ENCODE results near the gene PPP6R2.
A peak's percentile ranks its signal among the peaks of the same experiment; 100 is the strongest.

PPP6R2 gene

DNA sequence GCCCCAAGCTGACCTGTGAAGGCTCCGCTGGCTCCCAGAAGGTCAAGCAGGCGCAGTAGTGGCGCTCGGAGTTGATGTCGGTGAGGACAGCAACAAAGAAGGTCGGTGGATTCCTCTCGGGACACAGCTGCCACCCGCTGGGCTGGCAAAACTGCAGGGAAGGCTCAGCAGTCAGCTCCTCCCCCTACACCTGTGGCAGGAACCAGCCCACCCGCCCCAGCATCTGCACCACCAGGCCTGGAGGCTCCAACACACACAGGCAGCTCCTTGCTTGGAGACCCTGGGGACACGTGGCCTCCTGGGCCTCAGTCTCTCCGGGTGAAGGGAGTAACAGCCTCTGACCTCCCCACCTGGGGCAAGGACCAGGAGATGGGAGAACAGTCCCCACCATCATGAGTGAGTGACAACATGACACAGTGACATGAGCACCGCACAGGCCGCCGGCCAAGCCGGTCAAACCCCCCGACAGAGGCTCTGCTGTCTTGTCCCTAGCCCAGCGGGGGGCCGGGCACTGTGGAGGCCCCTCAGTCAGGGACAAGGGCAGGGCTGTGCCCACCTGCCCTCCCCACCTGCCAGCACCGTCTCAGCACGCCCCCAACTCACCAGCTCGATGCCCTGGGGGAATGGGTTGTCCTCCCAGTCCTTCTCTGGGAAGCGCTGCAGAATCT lies 124.8 kb downstream of the PPP6R2 start:
- DNase-seq (ENCODE audit: low spot score) (no peak), FAIRE-seq (peak; percentile 62)

DNA sequence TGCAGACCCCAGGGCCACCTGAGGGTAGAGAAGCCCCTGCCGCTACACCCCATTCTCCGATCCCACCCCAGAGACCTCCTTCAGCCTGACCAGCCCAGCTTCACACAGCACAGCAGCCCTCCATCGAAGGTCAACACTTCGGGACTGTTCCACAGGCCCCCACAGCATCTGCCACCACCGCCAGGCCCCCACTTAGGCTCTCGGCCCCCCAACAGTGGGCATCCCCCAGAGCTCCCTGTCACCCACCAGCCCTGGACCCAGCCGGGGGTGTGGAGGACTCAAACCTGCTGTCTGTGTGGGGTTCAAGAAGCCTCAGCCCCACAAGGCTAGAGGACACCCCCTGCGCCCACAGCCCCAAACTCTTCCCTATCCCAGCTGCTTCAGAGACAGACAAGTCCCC lies 125.5 kb downstream of the PPP6R2 start:
- FAIRE-seq (no peak), DNase-seq (ENCODE audit: low spot score) (no peak)

DNA sequence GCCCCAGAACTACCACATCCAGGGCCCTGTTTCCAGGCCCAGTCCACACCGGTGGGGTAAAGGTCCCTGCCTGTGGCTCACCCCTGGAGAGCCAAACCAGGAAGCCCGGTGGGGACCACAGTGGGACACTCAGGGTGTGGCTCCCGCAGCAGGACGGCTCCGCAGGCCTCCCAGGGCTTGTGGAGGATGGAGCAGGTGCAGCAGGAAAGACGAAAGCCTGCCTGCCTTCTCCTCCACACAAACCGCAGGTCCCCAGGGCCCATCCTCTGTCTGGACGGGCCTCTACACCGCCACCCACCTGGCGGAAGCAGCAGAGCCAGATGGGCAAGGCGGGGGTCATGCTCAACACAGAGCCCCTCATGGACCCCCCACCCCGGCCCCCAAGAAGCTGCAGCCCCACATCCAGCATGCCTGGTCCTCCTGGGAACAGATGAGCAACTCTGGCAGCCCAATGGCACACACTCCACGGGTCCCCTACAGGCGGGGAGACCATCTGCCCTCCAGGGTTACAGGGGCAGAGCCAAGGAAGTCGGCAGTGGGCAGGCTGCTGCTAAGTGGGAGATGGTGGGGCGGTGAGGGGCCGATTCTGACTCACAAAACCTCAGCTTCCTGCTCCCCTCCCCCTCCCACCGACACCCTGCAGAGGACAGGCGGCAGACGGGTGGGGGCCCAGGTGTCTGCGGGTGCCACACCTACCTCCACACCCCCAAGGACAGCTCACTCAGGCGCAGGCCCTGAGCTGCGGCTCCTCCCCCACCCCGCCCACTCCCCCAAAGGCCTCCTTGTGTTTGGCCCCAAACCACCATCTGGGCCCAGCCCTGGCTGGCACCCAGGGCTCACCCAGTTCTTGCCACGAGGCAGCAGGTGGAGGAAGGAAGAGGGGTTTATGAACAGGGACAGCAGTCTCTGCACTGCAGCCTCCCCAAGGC lies 126.5 kb downstream of the PPP6R2 start:
- FAIRE-seq (peak; percentile 82), DNase-seq (ENCODE audit: low spot score) (peak; percentile 91)

DNA sequence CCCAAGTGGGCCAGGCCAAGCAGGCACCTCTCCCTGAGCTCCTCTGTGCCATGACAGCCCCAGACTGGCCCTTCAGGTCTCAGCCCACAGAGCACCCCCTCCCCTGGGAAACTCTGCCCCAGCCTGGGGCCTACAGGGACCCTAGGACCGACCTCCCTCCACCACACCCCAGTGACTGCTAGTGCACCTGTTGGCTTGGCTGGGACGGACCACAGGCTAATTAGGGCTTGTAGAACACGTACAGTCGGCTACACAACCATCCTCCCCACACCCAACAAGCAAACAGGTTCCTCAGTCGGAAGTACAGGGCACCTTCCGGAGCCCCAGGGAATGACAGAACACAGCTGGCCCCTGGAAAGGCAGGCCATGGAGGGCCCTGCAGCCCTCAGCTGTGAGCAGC lies 127.4 kb downstream of the PPP6R2 start:
- DNase-seq (ENCODE audit: low spot score) (no peak), FAIRE-seq (no peak)

DNA sequence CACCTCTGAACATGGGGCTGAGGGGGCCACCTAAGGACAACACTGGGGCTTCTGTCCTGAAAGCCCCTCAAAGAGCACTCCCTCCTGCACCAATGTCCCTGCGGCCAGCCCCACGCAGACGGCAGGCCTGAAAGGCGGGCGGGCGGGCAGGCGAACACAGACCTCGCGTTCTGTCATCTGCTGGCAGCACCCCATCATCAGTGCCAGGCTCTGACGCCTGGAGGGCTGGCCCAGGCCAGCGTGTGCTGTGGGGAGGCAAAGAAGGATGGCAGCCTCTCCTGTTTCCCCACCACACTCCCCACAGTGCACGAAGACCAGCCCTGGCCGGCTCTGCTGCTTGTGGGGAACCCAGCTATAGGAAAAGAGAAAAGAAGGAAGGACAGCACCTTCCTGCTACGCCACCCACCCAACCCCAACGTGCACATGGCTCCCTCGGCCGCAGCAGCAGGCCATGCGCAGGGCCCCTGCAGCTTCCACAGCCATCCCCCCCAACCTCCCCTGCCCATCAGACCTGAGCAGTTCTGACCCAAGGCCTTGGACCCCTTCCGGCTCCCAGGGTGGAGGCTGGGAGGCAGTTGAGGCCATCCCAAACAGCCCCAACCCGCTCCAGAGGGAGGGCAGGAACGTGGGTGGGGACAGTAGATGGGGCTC lies 128.2 kb downstream of the PPP6R2 start:
- FAIRE-seq, result no peak
- no peak for DNase-seq (ENCODE audit: low spot score)

DNA sequence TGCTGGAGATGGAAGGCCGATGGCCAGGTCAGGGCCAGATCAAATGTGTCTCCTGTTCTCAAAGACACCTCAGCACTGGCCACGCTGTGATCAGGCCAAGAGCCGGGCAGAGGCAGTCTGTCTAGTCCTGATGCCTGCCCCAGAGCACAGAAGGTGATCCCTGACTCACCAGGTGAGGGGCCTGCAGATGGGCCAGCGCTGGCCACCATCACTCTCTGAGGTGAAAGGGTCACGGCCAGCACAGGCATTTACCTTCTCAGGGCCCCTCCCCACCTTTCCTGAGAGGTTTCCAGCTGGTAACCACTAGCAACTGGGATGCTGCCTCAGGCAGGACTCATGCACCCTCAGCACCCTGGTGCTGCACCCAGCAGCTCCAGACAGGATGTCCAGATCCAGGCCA lies 128.8 kb downstream of the PPP6R2 start:
- FAIRE-seq (no peak), DNase-seq (ENCODE audit: low spot score) (no peak)

DNA sequence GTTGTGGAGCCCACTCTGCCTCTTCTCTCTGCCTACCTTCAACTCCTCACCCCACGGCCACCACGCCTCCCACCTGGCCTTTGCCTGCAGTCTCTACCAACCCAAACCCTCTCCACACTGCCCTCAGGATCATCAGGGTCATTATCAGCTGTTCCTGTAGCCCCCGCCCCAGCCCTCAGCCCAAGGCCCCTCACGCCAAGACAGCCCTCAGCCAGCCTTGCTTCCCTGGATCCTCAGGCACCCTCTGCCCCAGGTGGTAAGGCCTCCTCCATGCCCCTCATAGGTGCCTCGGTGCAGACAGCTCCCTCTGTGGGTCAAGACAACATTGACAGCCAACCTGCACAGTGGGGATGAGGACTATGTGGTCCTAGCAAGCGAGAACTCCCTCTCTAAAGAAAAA lies 130.0 kb downstream of the PPP6R2 start:
- DNase-seq (ENCODE audit: low spot score) (peak; percentile 48), FAIRE-seq (peak; percentile 74)

DNA sequence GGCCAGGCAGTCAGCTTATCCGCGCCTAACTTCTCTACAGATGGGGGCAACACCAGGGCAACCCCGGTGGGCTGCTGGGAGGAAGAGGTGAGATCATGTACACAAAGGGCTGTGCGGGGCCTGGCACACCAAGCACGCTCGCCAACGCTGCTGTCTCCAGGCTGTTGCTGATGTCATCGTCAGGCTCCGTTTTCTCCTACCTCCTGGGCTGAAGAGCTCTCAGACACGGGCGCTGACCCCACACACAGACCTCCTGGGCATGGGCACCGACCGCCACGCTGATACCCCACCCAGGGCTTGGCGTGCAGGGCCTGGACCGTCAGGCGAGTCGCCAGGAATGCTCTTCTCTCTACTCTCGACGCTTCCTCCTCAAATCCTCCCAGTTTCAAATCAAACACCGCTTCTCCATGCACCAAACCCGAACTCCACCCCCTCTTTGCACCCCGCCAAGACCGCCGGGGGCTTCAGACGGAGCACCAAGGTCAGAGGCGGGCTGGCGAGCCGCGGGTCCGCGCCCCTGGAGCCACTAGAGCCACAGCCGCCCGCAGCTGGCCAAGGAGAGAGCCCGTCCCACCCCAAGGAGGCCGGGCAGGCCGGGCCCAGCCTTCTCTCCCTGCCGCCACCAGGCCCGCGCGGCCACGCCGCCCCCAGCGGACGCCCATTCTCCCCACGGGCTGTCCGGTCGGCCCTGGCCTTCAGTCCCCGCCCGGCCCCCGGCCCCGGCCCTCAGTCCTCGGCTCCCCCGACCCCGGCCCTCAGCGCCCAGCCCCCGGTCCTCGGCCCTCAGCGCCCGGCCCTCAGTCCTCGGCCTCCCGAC lies 130.9 kb downstream of the PPP6R2 start:
- no peak for DNase-seq (ENCODE audit: low spot score)
- FAIRE-seq, result no peak

DNA sequence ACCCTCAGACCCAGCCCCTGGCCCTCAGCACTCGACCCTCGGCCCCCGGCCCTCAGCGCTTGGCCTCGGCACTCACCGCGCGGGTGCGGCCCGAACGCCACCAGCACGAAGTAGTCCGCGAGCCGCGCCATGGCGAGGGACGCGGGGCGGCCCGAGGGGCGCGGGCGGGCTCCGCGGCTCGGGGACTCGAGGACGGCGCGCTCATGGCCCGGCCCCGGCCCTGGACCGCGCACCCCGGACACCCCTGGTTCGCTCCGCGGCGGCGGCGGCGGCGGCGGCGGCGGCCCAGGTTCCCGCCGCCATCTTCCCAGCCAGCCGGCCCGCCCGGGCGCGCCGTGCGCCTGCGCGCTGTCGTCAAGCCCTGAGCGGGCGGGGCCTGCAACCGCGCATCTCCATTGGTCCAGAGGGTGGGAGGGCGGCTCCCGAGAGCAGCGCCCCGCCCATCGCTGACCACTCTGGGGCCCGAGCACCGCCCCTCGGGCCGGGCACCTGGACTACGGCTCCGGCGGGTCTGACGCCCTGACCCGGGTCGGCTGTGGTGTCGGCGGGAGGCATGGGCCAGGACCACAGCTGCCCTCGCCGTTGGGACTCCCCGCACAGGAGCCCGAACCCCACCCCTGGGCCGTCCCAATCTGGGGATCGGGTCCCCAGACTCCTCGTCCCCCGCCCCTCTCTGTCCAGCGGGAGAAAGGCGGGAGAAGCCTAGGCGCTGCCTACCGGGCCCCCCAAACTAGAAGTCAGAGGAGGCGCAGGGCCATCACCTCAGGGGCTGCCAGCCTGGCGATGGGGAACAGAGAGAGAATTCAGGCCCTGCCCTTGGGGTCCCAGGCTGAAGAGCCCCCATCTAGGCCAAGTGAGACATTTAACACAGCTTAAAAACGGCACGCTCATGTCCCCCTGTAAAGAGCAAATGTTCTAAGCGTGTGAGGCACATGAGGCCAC lies 131.9 kb downstream of the PPP6R2 start, which contains the start of gene SBF1:
Gene SBF1, minus strand, starts transcription at position 326 of the 942 bp plus-strand sequence. Its CDS starts 195 bp downstream, at position 131.
- FAIRE-seq, result peak; percentile 97
- peak; percentile 100 for DNase-seq (ENCODE audit: low spot score)

DNA sequence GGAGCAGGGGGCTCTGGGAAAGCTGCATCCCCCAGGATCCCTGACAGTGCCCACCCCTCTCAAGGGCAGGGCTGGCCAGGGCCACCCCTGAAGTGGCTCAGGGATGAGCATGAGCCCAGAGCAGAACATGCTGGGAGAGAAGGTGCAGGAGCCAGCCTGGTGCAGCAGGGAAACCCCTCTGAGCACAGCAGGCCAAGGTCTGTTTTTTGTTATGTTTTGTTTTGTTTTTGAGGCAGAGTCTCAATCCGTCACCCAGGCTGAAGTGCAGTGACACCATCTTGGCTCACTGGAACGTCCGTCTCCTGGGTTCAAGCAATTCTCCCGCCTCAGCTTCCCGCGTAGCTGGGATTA lies 132.5 kb downstream of the PPP6R2 start:
- DNase-seq (ENCODE audit: low spot score) (no peak), FAIRE-seq (peak; percentile 68)

DNA sequence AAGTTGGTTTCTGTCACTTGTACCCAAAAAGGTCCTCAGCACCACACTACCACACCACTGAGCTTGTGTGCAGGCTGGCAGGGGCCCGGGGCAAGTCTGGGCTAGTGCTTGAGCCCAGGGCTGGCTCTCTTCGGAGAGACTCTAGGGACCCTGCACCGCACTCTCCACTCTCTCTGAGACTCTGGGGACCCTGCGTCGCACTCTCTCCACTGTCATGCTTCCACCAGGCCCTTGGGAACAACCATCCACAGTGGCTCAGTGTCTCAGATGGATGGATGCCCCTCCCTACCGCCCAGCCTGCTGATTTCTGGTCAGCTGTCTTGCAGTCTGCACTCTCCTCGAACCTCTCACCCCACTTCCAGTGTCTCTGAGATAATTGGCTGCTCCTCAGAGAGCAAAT lies 133.7 kb downstream of the PPP6R2 start:
- DNase-seq (ENCODE audit: low spot score) (no peak), FAIRE-seq (no peak)

DNA sequence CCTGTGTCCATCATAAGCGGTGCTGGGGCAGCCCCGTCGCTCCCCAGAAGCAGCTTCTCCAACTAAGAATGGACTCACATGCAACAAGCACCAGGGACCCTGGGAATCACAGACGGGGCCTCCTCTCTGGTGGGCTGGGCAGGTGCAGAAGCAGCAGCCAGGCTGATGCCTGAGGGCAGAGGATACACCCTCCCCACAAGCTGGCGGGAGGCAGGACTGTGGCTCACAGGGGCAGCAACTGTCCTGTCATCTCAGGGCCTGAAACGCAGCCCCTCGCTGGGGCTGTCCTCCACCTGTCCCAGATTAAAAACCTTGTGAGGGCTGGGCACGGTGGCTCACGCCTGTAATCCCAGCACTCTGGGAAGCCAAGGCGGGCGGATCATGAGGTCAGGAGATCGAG lies 134.8 kb downstream of the PPP6R2 start:
- FAIRE-seq (no peak), DNase-seq (ENCODE audit: low spot score) (no peak)

DNA sequence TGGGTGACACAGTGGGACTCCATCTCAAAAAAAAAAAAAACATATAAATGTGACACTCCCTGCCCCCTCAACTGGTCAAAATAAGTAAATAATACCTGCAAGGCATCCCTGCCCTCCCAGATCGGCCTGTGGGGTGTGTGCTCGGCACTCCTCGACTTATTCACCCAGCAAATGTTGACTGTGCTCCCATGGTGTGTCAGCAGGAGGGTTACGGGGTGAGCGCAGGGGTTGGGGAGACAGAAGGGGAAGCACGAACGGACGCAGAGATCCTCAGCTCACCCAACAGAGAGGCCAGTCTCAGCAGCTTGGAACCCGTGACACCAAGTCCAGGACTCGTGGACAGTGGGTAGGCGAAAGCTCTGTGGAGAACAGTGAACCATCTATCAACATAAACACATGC lies 136.6 kb downstream of the PPP6R2 start:
- no peak for FAIRE-seq

DNA sequence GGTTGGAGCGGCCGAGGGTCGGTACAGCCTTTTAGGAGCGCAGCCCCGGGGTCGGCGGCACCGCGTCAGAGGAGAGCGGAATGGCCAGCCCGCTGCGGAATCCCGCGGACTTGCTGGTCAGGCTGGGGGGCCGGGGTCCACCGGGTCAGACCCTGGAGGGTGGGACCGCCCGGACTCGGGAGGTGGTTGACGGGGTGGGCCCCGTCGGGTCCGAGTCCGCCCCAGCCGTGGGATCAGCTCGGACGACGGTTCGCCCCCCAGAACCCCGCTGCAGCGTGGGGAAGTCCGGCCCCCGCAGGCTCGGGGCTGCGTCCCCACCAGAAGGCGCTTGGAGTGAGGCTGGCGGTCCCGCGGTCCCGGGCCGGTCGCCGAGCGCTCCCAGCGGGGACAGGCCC lies 137.9 kb downstream of the PPP6R2 start:
- DNase-seq (ENCODE audit: low spot score), result no peak
- no peak for FAIRE-seq

More for the DNA sequence above, 136.6 kb downstream of the PPP6R2 start:
- no peak for DNase-seq (ENCODE audit: low spot score)

DNA sequence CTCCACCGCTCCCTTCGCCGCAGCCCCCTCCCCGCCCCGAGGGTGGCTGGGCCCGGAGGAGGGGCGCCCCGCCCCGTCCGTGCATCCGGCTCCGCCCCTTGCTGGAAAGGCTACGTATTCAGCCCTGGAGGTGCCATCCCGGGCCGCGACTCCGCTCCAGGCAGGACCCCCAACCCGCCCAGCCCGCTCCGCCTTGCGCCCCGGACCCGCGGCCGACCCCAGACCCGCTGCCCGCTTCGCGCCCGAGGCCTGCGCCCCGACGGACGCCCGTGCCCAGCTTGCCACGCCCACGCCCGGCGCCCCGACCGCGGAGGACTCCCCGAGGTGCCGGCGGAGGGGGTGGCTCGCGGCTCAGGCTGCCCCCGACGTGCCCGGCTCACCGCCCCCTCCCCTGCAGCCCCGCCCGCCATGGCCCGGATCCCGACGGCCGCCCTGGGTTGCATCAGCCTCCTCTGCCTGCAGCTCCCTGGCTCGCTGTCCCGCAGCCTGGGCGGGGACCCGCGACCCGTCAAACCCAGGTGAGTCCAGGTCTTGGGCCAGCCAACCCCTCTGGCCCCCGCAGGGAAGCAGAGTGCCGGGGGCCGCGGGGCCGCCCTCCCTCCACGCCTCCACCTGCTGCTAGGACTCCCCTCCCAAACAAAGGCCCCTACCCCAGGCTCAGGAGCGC lies 138.4 kb downstream of the PPP6R2 start, which contains the start of gene ADM2:
Gene ADM2, plus strand, starts transcription at position 104 of the 667 bp plus-strand sequence. Its CDS starts 305 bp downstream, at position 409.
- FAIRE-seq, result no peak

DNA sequence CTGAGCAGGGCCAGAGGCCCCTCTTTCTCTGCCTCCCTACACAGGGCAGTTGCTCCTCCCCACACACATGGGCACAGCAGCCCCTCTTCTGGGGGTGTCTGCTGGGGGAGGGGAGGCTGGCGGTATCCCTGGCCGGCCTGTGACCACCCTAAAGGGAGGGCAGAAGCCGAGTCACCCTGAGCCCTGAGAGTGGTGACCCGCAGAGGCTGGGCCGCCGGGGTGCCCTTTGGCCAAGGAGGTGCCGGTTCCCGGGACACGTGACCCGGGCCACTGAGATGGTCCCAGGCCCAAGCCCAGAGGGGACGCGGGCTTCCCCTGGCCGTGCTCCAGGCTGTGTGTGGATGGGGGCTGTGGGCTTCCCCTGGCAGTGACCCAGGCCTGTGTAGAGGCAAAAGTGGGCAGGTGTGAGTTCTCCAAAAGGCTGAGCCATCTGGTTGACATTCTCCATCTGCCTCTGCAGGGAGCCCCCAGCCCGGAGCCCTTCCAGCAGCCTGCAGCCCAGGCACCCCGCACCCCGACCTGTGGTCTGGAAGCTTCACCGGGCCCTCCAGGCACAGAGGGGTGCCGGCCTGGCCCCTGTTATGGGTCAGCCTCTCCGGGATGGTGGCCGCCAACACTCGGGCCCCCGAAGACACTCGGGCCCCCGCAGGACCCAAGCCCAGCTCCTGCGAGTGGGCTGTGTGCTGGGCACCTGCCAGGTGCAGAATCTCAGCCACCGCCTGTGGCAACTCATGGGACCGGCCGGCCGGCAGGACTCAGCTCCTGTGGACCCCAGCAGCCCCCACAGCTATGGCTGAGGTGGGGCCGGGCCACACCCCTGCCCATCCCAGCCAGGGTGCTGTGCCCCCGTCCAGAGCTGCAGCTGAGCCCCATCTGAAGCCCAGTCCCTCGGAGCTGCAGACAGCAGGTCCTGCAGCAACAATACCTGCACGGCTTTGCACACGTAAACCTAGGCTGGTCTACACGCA lies 139.3 kb downstream of the PPP6R2 start:
- no peak for DNase-seq (ENCODE audit: low spot score)

More for the DNA sequence above, 138.4 kb downstream of the PPP6R2 start, which contains the start of gene ADM2:
- peak; percentile 87 for DNase-seq (ENCODE audit: low spot score)

DNA sequence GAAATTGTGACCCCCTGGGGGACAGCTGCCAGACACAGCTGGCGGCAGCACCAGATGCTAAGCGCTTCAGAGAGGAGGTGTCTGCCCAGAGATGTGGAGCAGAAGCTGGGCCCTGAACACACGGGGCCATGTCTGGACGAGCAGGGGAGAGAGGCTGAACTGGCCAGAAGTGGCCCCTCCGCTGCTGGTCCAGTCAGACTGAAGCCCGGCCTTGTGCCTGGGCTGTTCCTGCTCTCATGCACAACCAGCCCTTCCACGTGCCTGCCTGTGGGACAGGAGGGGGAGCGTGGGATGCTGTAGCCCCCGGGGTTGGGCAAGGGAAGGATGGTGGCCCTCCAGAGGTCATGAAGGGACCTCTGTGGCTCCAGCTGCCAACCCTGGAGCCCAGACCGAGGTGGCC lies 140.0 kb downstream of the PPP6R2 start:
- DNase-seq (ENCODE audit: low spot score), result no peak
- no peak for FAIRE-seq

More for the DNA sequence above, 139.3 kb downstream of the PPP6R2 start:
- peak; percentile 27 for FAIRE-seq

DNA sequence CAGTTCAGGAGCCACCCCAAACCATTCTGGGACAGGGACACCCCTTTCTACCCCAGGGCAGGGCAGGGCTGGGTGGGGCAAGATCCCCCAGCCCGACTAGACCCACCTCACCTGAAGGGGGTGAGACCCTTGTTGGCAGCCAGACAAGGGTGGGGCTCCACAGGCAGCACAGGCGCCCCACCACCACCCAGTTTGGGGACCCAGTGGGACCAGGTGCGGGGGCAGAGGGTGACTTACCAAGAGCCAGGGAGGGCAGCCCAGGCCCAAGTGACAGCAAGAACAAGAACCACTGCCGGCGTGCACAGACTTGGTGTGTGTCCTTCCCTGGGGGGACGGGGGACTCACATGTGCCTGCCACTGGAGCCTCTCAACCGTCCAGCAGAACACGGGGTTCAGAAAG lies 140.4 kb downstream of the PPP6R2 start:
- FAIRE-seq, result no peak
- no peak for DNase-seq (ENCODE audit: low spot score)
